HG03442 (cell line): Measurements from ENCODE around the gene CTSC.
A peak's percentile ranks its signal among the peaks of the same experiment; 100 is the strongest.
"Not testable (repeated sequence)": the region's sequence is repeated elsewhere in the genome, so short reads cannot be mapped to it uniquely, and the experiment has no call there.

ENCODE experiments used
- ATAC-seq: cut with Tn5 transposase; IDR thresholded peaks from one replicate; pipeline ENCODE4 v1.9.1; 2021; ENCODE audit warnings: mild to moderate bottlenecking, moderate library complexity; ENCODE audit not compliant: unreplicated experiment

The CTSC gene

GRCh38 chr11:88292171-88292843 is 45.2 kb downstream of the CTSC start:
- ATAC-seq = no peak

GRCh38 chr11:88288560-88288959 is 49.0 kb downstream of the CTSC start:
- no peak for ATAC-seq

GRCh38 chr11:88284336-88285050 is 53.0 kb downstream of the CTSC start:
- ATAC-seq = no peak

- no peak for ATAC-seq
These were observed 54.6 kb downstream of the CTSC start for GRCh38 chr11:88282747-88283515.

- ATAC-seq = no peak
These were observed 56.2 kb downstream of the CTSC start for GRCh38 chr11:88281317-88281712.

- no peak for ATAC-seq
These were observed 56.7 kb downstream of the CTSC start for GRCh38 chr11:88280673-88281316.

- no peak for ATAC-seq
These were observed 60.1 kb downstream of the CTSC start for GRCh38 chr11:88277349-88277915.

GRCh38 chr11:88275636-88276035 is 61.9 kb downstream of the CTSC start:
- no peak for ATAC-seq

- ATAC-seq = peak; percentile 47
These were observed 70.6 kb downstream of the CTSC start for GRCh38 chr11:88266919-88267318.

- no peak for ATAC-seq
These were observed 71.4 kb downstream of the CTSC start for GRCh38 chr11:88266157-88266556.

GRCh38 chr11:88259431-88259830 is 78.1 kb downstream of the CTSC start:
- ATAC-seq = no peak

- no peak for ATAC-seq
These were observed 85.3 kb downstream of the CTSC start for GRCh38 chr11:88252208-88252607.

- no peak for ATAC-seq
These were observed 86.8 kb downstream of the CTSC start for GRCh38 chr11:88250566-88251242.

GRCh38 chr11:88249706-88250105 is 87.8 kb downstream of the CTSC start:
- no peak for ATAC-seq

GRCh38 chr11:88246696-88247095 is 90.8 kb downstream of the CTSC start:
- no peak for ATAC-seq

GRCh38 chr11:88245576-88245975 is 92.0 kb downstream of the CTSC start:
- ATAC-seq = not testable (repeated sequence)
